Stimulated activated CD4-positive, alpha-beta T cell treated with anti-CD3 and anti-CD28 coated beads, TNF-alpha, amount 100 ng/mL, for 4 hours (primary cell): Measurements from ENCODE around the gene LCAT.
A peak's percentile ranks its signal among the peaks of the same experiment; 100 is the strongest.

Experiments used
- DNase-seq, 3 experiments: peaks; one replicate each; pipeline ENCODE4 v3.0.0-alpha.2; 2020; ENCODE audit warnings: low read depth in 3 of 3

Gene LCAT

DNA sequence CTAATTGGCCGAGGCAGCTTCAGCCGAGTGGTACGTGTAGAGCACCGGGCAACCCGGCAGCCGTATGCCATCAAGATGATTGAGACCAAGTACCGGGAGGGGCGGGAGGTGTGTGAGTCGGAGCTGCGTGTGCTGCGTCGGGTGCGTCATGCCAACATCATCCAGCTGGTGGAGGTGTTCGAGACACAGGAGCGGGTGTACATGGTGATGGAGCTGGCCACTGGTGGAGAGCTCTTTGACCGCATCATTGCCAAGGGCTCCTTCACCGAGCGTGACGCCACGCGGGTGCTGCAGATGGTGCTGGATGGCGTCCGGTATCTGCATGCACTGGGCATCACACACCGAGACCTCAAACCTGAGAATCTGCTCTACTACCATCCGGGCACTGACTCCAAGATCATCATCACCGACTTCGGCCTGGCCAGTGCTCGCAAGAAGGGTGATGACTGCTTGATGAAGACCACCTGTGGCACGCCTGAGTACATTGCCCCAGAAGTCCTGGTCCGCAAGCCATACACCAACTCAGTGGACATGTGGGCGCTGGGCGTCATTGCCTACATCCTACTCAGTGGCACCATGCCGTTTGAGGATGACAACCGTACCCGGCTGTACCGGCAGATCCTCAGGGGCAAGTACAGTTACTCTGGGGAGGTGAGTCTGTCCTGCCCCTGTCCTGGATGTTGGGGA is 34.7 kb downstream of the LCAT start:
- DNase-seq = no peak

DNA sequence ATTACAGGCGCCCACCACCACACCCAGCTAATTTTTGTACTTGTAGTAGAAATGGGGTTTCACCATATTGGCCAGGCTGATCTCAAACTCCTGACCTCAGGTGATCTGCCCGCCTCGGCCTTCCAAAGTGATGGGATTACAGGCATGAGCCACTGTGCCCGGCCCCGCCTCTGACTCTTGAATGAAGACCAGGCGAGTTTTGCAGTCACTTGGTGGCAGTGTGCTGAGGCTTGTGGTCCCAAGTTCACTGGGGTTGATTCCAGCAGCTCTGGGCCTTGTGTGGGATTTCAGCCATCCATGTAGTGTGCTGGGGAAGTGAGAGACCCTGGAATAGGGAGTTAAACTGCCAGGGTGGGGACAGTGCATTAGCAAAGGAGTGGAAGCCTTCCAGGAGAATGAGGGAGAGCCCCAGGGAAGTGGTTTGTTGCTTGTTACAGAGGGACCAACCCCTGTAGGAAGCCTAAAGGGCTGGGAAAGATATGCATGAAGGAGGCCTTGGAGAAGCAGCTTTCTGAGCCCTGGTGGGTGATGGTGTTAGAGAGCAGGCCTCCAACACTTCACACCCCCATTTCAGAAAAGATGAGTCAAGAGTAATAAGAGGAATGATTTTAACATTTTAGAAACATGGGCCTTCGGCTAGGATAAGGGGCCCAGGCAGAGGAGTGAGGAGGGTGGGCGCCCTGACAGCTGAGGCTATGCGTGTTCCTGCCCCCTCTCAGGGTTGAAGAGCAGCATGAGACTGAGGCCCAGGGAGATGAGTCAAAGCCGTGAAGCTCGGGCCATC is 36.3 kb downstream of the LCAT start:
- DNase-seq = no peak

DNA sequence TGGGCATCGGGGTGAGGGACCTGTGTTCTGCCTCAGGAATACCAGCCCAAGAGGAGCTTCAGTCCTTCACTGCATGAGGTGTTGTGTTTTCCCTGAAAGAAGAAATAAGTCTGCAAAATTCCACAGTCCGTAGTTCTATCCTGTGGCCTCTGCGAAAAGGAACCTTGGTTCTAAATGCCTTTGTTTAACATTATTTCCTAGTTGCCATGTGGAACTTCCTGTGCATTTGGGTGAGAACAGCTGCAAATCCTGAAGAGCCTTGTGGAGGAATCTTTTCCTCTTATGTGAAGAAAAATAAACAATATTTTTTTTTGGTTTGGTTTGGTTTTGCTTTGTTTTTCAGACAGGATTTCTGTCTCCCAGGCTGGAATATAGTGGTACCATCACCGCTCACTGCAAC is 41.1 kb downstream of the LCAT start:
- no peak for DNase-seq

DNA sequence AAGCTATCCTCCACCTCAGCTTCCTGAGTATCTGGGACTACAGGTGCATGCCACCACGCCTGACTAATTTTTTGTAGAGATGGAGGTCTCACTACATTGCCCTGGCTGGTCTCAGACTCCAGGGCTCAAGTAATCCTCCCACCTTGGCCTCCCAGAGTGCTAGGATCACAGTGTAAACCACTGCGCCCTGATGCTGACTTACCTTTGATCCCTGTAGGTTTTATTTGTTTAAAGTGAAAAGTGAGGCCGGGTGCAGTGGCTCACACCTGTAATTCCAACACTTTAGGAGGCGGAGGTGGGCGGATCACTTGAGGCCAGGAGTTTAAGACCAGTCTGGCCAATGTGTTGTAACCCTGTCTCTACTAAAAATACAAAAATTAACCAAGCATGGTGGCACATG is 42.2 kb downstream of the LCAT start:
- no peak for DNase-seq

DNA sequence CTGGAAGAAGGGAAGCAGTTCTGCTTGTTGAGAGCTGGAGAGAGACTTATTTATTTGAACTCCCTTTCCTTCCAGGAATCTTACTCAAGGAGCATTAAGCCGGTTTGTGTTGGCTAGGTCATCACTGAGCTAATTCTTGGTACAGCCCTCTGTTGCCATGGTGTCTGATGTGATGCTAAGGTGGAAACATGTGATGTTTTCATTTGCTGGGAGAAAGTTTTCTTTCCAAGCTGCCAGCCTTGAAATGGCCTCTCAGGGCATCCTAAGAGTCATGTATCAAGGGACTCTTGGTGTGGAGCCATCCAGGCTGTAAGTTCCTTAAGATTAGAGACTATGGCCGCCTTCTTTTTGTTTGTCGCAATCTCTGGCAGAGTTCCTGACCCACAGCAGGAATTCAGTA is 46.7 kb downstream of the LCAT start:
- DNase-seq = no peak

DNA sequence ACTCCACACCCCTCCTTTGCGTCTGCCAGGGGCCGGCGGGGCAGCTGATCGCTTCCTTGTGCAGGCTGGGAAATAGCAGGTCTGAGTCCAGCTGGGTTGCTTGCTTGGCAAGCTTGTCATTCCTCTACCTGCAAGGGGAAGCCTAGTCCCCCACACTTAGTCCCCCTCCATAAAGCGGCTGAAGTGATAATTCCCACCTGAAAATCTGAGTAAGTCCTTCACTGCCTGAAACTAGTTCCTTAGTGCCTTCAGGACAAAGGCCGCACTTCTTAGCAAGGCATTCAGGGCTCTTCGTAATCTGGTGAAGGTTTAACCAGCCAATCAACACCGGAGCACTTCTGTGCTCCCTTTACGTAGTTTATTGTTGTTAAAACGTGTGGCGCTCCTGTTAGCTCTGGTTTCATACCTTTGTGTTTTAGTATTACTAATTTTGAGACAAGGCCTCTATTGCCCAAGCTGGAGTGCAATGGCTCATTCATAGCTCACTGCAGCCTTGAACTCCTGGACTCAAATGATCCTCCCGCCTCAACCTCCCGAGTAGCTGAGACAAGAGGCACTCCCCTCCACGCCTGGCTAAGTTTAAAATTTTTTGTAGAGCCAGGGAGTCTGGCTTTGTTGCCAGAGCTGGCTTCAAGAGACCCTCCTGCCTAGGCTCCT is 50.0 kb downstream of the LCAT start:
- DNase-seq = no peak

DNA sequence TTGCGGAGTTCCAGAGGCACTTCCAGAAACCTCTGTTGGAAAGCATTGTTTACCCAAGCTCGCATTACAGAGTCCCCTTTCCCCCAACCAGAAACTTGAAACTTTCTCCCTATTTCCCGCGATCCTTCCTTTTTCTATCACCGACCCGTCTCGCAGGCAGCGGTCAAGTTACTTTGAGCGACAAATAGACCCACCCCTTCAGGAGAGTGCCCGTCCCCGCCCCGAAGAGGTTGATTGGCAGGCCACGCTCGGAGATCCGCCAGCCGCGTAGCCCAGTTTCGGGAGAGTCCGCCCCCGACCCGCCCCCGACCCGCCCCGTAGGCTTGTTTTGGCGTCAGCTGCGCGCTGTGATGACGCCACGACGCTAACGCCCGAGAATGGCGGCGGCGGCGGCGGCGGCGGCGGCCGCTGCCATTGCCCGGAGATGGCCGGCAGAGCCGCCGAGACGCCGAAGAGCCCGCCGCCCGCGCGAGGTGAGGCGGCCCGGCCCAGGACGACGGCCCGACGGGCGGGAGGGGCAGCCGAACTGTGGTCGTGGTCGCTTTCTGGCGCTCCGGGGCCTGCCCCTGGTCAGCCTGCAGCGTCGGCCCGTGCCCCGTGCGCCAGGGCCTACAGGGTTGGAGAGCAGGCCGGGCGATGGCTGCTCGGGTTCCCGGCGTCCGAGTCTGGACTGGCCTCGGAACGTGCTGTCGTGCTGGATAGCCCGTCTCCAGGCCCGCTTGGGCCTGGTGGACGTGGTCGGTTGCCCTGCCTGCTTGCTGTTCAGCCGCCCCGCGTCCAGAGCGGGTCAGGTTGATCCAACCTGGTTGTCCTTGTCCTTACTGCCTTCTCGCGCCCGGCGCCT is 50.8 kb downstream of the LCAT start, which contains the start of gene PSKH1:
TSS of gene PSKH1 (plus strand) at position 356 of the 844 bp plus-strand sequence. CDS start 15,496 bp downstream, outside the sequence.
- peak; percentile 87 to 90 (median 90) for DNase-seq

DNA sequence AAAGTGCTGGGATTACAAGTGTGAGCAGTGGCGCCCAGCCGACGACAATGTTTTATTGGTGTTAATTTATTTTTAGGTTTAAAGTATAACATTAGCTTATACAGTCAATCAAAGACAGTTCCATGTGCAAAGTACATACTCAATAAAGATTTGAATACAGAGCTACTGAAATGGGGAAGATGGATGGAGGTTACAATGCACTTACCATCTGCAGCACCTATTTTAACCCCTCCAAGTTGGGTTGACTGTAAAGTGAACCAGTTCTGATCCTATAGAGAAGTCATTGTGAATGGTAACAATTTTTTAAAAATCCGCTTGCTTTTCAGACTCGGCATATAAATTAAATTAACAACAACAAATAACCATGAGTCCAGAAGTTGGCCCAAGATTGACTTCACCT is 51.5 kb downstream of the LCAT start:
- DNase-seq = no peak
